ENCODE measurements around the gene EIF3B.
A peak's percentile ranks its signal among the peaks of the same experiment; 100 is the strongest.
"Not testable (repeated sequence)": the region's sequence is repeated elsewhere in the genome, so short reads cannot be mapped to it uniquely, and the experiment has no call there.

Gene EIF3B

GRCh38 chr7:2403718-2404648, 49.4 kb downstream of the EIF3B start:
- DNase-seq = peak; percentile 37

- peak; percentile 30 for DNase-seq
Observed at GRCh38 chr7:2404714-2405119, 50.1 kb downstream of the EIF3B start.

DNA sequence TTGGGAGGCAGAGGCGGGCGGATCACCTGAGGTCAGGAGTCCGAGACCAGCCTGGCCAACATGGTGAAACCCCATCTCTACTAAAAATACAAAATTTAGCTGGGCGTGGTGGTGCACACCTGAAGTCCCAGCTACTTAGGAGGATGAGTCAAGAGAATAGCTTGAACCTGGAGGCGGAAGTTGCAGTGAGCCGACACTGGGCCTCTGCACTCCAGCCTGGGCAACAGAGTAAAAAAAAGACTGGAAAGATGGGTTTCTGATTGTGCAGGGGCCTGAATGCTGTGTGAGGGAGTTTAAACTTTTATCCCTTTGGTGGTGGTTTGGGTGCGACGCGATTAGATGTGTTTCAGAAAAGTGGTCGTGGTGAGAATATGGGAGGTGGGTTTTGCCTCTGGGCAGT, 50.6 kb downstream of the EIF3B start:
- DNase-seq = no peak

DNA sequence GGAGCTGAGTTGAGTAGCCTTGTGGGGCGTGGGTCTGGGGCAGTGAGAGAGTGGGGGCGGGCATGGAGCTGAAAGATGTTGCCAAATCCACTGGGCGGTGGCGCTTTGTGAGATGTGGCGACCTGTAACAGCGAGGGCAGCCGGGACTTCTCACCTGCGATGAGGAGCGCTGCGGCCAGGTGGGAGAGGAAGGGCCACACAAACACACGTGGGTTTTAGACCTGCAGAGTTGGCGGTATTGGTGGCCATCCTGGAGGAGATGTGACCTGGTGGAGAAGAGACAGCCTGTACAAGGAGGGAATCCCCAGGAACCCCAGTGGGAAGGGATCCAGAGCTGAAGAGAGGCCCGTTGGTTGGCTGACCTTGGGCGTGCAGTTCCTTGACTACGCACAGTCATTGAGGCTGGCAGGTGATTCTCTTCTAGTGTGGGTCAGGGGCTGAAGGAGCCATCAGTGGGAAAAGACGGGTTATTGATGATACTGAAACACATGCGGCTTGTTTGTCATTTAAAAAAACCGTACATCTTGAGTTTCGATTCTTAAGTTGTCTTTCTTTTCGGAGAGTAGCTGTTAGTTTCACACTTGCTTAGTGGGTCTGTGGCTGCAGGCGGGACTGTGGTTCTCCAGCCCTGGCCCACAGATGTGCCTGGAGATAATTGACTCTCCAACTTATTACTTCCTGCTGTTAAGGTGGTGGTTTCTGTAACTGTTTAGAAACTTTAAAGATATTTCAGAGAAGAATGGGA, 51.1 kb downstream of the EIF3B start:
- DNase-seq = peak; percentile 86

DNA sequence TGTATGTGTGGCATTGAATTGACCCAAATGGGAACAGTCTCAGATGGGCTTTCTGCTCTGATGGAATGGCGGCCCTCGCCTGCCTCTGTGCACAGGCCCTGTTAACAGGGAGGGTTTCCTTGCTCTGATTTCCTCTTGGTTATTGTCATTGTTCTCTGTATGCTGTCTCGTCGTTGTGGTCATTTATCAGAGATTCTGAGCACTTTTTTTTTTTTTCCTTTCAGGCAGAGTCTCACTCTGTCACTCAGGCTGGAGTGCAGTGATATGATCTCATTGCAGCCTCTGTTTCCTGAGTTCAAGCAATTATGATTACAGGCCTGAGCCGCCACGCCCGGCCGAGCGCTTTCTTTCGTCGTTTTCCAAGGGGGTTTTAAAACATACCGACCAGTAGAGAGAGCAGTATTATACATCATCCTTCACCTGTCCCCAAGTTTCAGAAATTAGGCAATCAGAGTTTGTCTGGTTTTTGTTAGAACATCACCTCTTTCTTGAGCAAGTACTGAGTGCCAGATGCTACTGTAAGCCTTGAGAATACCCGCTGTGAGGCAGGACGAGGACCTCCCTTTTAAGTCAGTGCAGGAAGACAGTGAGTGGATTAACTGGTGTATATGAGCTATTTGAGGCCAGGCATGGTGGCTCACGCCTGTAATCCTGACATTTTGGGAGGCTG, 55.3 kb downstream of the EIF3B start:
- DNase-seq = peak; percentile 17

DNA sequence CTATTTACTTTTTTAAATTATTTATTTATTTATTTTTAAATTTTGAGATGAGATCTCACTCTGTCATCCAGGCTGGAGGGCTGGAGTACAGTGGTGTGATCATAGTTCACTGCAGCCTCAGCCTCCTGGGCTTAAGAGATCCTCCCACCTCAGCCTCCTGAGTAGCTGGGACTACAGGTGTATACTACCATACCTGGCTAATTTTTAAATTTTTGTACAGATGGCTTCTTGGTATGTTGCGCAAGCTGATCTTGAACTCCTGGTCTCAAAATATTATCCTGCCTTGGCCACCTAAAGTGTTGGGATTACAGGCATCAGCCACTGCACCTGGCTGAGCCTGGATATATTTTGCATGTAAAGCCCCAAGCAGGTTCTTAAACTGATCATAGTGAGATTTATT, 56.4 kb downstream of the EIF3B start:
- no peak for DNase-seq

- no peak for DNase-seq
Observed at GRCh38 chr7:2411815-2412586, 57.4 kb downstream of the EIF3B start.

GRCh38 chr7:2412587-2413201, 58.1 kb downstream of the EIF3B start:
- no peak for DNase-seq

- no peak for DNase-seq
Observed at GRCh38 chr7:2416063-2416462, 61.4 kb downstream of the EIF3B start.

- no peak for DNase-seq
Observed at GRCh38 chr7:2416650-2417049, 62.0 kb downstream of the EIF3B start.

DNA sequence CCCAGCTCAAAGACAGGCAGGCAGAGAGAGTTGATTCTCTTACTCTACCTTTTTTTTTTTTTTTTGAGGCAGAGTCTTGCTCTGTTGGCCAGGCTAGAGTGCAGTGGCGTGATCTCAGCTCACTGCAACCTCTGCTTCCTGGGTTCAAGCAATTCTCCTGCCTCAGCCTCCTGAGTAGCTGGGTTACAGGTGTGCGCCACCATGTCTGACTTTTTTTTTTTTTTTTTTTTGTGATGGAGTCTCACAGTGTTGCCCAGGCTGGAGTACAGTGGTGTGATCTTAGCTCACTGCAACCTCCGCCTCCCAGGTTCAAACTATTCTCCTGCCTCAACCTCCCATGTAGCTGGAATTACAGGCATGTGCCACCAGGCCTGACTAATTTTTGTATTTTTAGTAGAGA, 62.6 kb downstream of the EIF3B start:
- DNase-seq = not testable (repeated sequence)

GRCh38 chr7:2417981-2418481, 63.4 kb downstream of the EIF3B start:
- no peak for DNase-seq

- DNase-seq = no peak
Observed at GRCh38 chr7:2420216-2420933, 65.7 kb downstream of the EIF3B start.

GRCh38 chr7:2421943-2422310, 67.3 kb downstream of the EIF3B start:
- DNase-seq = no peak

- no peak for DNase-seq
Observed at GRCh38 chr7:2425749-2426148, 71.1 kb downstream of the EIF3B start.
